Stimulated activated CD4-positive, alpha-beta T cell treated with anti-CD3 and anti-CD28 coated beads, Interleukin-4, amount 100 ng/mL, for 4 hours (primary cell): ENCODE measurements around the gene ASB8.
"Not testable (repeated sequence)": the region's sequence is repeated elsewhere in the genome, so short reads cannot be mapped to it uniquely, and the experiment has no call there.

Experiments used
- DNase-seq, 2 experiments: peaks; one replicate each; pipeline ENCODE4 v3.0.0-alpha.2; 2020

Gene ASB8

DNA sequence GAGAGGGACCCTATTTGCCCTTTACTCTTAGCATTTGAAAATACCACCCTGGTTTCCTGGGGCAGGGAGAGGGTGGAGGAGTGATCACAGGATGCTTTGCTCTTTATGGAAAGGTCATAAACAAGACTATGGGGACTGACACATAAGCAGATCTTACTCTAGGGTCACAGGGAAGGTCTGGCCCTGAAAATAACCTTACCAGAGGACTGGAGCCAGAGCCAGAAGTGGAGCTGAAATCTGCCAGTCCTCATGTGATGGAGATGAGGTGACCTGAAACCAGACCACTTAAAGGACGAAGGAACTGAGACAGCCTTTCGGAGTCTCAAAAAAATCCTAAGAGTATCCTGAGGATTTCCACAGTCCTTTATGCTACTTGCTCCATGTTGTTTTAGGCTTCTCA, 25.8 kb downstream of the ASB8 start:
- no peak for DNase-seq

DNA sequence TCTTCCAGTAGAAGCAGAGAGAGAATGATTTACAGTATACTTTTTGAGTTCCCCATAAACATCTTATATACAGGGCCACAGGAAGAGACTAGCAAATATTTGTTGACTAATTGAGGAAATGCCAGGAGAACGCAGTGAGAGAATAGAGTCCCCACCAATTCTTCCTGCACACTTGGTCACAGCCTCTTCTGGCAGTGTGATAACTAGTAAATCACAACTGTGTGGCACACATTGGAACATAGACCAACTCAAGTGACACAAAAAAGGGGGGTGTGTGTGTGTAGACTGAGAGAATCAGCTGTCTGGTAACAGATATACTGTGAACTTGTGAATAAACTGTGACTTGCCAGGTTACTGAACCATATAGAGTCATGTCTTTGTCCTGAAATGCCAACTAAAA, 27.9 kb downstream of the ASB8 start:
- DNase-seq: no peak

DNA sequence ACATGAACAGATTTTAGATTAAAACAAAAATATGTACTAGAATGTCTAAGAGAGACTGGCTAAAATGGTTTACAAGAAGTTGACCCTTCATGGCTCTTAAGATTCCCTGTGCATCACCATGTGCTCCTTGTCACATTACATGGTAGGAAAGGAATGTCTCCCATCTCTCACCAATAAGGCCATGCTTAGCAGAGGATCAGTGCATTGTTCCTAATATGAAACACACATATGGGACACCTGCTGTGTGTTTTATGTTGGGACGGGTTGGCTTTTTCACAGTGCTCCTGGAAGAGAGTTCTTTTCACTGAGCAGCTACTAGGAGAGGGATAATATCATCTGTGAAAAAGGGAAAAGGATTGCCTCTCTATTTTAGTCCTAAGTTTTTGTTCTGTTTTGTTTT, 28.5 kb downstream of the ASB8 start:
- no peak for DNase-seq

DNA sequence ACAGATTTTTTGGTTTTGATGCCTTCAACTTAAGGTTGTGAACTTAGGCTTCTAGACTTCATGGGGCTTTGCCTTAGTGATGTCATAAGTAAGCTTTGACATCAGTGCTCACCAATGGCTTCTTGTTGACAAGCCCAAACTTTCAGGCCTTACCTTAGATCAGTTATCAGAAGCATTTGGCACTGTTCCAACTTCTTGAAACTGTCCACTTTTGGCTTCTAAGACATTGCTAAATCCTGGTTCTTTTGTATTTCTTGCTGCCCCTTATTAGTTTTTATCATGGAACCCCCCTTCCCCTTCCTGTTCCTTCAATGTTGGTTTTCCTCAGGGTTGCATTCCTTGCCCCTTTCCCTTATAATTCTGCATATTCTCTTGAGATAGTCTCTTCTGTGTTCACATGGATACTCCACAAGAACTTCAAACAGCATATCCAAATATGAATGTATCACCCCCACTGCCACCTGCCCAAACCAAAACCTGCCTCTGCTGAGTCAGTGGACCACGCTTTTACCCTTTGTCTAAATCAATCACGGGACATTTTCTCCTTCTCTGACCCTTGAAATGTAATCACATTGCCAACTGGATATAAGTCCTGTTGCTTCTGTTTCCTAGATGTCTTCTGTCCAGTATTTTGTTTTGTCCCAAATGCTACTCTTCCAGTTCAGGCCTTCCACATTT, 30.2 kb downstream of the ASB8 start:
- no peak for DNase-seq

DNA sequence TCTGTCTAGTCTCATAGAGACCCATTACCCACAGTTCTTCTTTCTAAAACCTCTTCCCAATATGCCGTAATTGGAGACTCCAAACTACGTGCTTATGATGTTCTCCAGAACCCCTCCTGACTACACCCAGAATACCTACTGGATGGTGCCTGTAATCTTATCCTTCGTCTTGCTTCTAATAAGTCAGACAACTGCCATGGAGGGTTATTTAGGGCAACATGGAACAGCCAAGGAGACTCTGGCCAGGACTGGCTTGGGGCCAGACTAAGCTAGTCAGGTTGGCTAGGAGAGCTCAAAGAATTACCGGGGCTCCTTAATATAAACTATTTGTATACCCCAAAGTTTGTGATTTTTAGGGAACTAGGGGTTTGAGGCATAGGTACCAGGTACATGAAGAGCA, 31.3 kb downstream of the ASB8 start:
- DNase-seq: no peak

DNA sequence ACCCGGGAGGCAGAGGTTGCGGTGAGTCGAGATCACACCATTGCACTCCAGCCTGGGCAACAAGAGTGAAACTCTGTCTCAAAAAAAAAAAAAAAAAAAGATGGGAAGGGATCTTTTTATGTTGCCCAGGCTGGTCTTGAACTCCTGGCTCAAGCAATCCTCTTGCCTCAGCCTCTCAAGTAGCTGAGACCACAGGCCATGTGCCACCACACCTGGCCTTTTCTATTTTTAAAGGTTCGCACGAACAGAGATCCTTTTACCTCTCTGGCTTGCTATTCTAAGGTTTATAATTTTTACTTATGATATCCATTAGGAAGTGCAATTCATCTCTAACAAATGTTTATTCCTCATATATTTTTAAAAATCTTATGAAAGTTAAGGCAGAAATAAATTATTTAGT, 31.8 kb downstream of the ASB8 start:
- DNase-seq: not testable (repeated sequence)

DNA sequence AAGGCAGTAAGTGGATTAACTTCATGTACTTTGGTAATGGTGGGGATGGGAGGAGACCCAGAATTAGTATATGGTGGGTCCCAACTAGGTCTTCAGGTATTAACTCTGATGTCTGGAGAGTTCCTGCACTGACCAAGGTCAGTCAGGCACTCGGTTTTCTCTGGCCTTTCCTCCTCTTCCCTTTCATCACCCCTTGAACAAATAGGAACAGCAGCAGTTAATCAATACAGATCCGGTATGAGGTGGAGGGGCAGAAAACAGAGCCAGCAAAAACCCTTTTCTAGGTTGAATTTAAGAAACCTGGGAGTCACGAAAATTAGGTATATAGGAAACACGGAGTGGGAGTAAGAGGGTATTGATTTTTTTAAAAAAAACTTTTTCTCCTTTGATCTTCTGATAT, 34.1 kb downstream of the ASB8 start:
- DNase-seq: no peak

DNA sequence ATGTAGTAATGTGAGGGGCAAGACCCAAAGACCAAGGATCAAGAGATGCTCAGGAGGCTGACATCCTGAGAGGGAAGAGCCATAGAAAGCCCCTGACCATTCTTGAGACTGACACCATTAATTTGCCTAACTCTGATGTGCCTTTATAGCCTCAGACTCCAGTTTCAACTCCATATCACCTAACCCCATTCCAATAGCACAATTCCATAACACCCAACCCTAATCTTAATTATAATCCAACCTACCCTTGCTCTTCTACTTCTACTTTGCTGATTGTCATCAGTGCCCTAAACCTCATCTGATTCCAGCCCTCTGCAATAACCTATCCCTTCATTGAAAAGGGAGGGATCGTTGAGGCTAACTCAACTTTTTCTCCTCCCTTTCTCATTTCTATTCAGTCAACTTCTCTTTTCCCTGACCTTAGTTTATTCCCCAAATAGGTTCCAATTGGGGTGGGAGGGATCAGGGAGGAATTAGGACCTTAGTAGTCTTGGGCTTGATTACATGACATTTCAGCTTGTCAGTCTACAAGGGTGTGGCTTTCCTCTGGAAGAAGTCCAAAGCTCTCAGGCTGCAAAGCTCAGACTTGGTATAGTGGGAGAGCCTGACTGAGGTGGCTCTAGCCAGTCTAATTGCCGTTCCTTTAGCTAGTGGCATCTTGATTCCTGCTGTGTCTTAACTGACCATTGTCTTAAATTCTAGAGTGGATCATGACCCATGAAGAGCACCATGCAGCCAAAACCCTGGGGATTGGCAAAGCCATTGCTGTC, 35.1 kb downstream of the ASB8 start:
- no peak for DNase-seq

DNA sequence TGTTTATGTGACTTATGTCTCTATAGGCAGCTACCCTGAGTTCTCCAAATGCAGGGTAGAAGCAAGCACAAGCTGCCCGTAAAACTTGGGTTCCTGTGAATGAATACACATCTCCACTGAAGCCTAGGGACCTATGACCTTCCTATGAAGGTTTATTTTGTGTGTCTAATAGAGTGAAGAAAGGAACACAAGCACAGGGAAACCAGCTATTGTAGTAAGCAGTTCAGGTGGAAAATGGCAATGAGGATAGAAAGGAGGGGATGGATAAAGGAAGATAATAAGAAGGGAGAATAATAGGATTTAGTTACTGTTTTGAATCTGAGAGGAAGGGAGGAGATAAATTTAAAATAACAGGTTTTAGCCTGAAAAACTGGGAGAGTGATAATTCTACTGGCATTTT, 35.8 kb downstream of the ASB8 start:
- DNase-seq: no peak

DNA sequence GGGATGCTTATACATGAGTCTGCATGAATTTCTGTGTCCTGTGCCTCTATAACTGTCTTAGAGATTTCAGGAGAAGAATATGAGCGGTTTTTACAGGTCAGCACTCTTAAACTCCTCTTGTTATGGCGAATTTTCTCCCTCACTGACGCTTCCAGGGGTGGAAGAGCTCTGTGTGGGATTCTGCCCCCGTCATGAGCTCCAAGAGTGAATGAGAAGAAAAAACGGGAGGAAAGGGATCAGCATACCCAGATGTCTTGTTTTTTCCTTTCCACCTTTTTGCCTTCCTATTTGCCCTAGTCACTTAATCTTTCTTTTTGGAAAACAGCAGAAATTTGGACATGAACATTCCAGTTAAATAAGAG, 37.5 kb downstream of the ASB8 start:
- no peak for DNase-seq

DNA sequence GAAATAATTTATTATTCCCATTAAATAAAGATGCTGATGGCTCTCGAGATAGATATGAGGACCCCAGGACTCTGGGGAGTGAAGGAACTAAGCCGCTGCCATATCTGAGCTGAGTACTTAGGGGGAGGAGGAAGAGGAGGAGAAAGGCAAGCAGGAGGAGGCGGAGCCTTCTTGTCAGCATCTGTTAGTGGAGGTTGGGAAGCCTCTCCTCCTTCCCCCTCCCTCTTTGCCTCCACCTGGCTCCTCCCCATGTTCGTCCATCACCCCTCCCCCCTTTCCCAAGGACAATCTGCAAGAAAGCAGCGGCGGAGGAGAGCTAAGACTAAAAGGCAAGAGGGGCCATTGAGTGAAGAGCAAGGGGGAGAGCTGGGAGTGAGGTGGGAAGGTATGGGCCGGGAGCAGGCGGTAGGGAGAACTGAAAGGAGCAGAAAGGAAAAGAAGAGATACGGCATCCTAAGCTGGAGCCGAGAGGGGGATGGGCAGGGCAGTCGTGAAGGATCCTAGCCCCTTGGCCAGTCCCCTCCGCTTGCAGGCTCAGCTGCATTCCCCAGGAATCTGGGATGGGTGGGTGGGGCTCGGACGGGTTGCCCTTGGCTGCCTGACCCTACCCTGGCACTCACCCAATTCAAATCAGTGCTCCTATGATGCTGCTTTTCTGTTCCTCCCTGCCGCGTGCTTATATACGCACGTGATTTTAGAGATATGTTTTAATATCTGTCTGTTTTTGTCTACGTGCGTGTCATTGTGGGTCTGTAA, 38.1 kb downstream of the ASB8 start, which contains the start of gene PFKM:
Gene PFKM, plus strand, starts transcription at position 287 of the 756 bp plus-strand sequence. CDS start 3,411 bp downstream, outside the sequence.
- DNase-seq: peak; percentile 50 to 71

DNA sequence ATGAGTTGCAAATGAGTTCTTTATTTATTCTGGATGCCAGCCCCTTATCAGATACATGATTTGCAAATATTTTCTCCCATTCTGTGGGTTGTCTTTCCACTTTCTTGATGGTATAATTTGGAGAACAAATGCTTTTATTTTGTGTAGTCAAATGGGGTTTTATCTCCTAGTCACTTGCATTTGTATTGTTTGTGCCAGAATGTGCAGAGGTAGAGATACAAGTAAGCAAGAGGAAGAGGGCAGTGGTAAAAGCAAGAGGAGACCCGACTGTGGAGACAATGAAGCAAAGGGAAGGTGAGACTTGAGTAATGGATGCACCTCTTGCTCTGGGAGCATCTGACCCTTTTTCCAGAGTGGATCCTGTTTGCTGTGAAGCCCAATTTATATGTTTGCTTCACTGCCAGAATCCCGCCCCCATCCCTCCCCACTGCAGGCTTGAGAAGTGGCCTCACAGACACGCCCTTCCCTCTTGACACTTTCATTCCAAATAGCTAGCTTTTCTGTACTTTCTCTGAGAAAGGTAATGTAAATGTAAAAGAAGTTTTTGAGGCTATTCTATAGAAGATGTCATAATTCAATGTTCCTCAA, 38.9 kb downstream of the ASB8 start:
- DNase-seq: no peak

DNA sequence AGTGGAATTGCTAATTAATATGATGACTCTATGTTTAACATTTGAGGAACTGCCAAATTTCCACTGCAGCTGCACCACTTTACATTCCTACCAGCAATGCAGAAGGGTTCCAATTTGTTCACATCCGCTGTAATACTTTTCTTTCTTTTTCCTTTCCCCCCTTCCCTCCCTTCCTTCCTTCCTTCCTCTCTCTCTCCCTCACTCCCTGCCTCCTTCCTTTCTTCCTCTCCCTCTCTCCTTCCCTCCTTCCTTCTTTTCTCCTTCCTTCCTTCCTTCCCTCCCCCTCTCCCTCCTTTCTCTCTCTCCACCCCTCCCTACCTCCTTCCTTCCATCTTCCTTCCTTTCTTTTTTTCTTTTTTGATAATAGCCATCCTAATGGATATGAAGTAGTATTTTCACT, 41.4 kb downstream of the ASB8 start:
- DNase-seq: no peak

DNA sequence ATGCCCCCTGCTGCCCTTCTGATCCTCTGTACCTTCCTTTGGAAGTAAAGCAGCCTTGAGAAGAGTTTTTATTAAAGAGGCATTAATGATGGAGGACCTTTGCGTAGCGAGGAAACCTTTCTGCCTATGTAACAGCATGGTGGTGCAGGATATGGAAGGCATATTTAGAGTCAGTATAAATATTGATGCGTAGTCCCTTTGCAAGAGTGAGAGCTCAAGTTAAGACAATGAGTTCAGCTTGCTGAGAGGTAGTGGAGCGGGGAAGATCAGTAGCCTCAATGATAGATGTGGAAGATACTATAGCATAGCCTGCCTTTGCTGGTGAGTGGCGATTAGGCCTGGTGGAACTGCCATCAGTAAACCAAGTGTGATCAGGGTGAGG, 46.0 kb downstream of the ASB8 start:
- not testable (repeated sequence) for DNase-seq

DNA sequence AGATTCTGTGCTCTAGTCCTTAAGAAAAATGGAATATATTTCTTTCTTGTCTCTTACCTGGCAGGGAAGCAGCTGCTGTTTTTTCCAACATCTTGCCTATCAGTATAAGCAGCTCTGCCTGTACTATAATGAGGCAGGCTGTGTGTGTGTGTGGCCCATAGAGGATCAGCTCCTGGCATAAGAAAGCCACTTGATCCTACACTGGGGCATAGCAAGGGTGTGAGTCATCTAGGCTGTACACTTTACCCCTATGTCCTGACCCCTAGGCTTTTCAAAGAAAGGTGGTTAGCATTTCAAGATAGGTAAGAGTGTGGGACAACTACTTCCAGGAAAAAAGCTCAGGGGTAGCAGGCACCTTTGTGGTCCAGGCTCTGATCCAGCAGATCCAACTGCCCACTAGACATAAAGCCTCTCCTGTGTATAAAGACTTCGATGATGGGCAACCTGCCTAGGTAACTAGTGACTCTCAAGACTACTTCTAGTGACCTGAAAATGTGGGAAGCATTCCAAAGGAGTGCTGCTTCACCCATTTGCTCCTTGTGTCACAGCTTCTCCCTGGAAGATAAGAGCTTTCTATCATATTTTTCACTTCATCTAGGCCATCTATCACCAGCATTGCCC, 46.5 kb downstream of the ASB8 start:
- DNase-seq: no peak

DNA sequence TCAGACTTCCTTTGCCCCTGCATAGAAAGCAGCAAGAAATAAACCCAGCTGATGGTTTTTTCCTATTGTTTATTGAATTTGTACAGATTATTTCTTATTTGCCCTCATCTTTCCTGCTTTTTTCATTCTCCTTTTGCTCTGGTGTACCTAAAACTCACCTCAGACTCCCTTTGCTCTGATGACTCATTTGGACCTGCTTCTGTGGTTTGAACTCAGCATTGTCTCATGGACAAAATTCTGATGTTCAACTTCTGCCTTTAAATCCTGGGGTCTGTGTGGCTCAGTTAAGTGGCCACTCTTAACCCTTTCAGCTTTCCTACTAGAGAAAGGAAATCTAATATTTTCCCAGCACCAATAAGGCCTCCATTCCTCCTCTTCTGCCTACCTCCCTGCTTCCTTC, 47.9 kb downstream of the ASB8 start:
- DNase-seq: no peak

DNA sequence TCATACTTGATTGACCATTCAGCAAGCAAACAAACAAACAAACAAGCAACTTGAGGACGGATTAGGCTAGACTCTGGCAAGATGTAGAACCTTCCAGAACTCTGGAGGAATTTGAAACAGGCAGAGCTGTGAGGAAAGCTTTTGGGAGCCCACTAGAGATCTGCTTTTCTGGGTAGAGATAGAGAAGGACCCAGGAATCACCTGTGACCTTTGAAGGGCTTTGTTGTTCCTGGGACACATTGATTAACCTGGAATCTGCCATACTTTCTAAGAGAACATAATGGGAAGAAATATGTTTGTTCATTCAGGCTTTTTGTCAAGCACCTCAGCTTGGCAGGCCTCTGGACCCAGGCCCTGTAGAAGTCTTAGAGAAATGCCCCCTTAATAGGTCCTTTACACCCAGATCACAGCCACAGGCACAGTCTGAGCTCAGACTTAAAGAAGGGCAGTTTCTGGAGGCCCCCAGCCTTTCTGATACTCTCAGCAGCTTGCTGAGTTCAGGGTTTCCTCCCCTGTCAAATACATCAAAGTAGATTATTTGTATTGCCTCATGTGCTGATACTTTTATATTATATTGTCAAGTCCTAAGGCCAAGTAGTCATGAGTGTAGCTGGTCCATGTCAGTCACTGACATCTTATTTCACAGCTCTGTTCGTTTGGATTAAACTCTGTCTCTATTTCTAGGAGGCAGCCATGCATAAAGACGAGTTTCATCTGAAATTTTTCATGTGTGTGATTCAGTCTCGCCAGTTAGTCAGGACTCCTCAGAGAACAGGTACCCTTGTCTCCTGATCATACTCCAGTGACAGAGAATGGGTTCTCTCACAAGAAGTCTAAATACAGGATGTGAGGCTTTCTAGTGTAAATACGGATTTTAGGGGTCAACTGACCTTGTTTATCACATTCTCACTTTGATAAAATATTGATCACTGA, 50.4 kb downstream of the ASB8 start:
- DNase-seq: no peak

DNA sequence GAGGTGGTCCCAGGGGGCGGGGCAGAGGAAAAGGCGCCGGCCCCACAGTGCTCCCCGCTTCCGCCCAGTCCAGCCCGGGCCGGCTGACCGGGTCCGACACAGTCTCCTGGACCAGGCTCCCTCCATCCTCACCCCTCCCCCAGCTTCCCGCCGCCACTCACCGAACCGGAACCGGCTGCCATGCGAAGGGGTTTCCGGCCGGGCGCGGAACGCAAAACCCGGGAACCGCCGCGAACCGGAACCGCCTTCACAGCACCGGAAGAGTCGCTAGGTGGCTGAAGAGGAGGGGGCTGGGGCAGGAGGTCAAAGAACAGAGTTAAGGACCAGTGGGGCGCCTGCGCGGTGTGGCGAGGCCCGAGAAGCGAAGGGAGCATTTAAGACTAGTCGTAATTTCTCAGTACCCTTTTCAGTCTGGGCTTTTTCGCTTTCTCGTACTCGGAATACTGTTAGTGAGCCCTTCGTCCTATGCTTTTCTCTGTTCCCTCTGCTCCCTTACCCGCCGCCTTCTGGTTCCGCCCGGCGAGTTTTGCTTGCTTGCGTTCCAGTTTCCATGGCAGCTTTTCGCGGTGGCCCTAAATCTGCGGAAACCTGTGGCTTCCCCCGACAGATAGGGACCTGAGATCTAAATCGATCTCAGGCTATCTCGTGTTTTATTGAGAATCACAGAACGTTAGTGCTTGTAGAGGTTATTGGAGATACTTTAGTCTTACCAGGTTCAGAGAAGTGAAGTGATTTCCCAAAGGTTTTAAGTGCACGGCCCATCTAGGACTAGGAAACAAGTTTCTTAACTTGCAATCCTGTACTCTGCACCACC, 51.2 kb downstream of the ASB8 start, which contains the start of gene SENP1:
Gene SENP1, minus strand, starts transcription at position 213 of the 814 bp plus-strand sequence. CDS start 4,607 bp downstream, outside the sequence.
- DNase-seq: peak; percentile 85 to 87

DNA sequence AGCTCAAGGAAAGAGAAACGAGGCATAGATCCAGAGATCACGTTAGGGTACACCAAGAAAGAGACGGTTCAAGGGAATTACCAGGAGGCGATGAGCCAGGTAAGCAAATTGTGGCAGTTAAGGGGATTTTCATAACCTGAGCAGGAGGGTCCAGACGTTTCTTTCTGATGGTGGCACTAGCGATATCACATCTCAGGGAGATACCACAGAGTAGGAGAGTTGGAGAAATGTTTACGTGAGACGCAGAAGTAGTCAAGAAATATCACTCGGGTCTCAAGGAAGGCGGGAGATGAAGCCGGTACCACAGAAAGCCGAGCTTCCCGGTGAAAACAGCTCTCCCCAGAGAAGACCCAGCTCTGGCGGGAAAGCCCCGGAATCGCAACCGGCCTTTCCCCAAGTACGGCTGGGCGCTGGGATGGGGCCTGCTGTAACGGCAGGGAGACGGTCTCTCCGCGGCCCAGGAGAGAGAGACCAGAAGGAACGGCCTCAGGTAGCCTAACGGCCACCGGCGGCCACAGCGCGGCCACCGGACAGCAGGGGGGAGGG, 51.9 kb downstream of the ASB8 start:
- DNase-seq: peak; percentile 21 to 45

DNA sequence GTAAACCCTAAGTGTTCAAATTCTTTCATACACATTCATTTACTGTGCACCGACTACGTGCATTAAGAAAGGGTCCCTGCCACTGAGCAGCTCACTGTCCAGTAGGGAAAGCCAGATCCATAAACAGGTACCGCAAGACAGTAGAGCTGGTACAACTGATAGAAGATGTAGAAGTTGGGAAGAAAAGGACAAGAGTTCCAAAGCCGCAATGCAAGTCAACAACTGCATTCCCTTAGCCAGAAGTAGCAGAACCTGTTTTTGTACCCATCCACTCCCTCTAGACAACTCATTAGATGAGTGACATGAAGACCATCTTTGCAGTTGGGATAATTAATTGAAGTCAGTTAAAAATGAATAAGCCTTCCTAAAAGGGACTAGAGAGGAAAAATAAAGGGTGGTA, 52.8 kb downstream of the ASB8 start:
- DNase-seq: no peak
